Sigmoid colon (tissue), 7 donors: ENCODE measurements around the gene MARK4. TPM values are rescaled to one million over a fixed set of nuclear protein-coding genes. Genes with fewer than 3 reads are reported as not detected.

Experiments
- DNase-seq: peaks from one replicate; pipeline ENCODE4 v3.0.0-alpha.2; 2019
- H3K27ac ChIP-seq, 4 donors: fragments of 200-600 bp; sonication (generic); one replicate each; pipeline ENCODE4 v1.5.1; 2016 to 2019; ENCODE audit warnings: mild to moderate bottlenecking in 1 of 4
- H3K27me3 ChIP-seq, 3 donors: fragments of 200-600 bp; sonication (generic); one replicate each; pipeline ENCODE4 v1.5.1; 2019; ENCODE audit warnings: mild to moderate bottlenecking in 1 of 3
- H3K36me3 ChIP-seq, 4 donors: fragments of 200-600 bp; sonication (generic); one replicate each; pipeline ENCODE4 v1.5.1; 2016 to 2019
- H3K4me1 ChIP-seq, 4 donors: fragments of 200-600 bp; sonication (generic); one replicate each; pipeline ENCODE4 v1.5.1; 2017 to 2019
- H3K4me3 ChIP-seq, 4 donors: fragments of 200-600 bp; sonication (generic); one replicate each; pipeline ENCODE4 v1.5.1; 2017 to 2019; ENCODE audit warnings: mild to moderate bottlenecking in 2 of 4, moderate library complexity in 1 of 4
- H3K9me3 ChIP-seq, 4 donors: fragments of 200-600 bp in 3 of 4; sonication (generic) in 3 of 4; one replicate each; pipeline versions ENCODE4 v1.5.1 to v1.6.1; 2013 to 2019
- CTCF ChIP-seq, 4 experiments: fragments of 450-650 bp in 3 of 4; fragments of 200-600 bp in 1 of 4; IDR thresholded peaks; one replicate each; pipeline ENCODE4 v1.5.1; 2016 to 2019; ENCODE audit warnings: antibody characterized with exemption in 4 of 4, mild to moderate bottlenecking in 3 of 4, moderate library complexity in 2 of 4
- EP300 ChIP-seq, 4 donors: sonication (generic); formaldehyde crosslinking; IDR thresholded peaks; one replicate each; pipeline ENCODE4 v1.6.1; 2017; ENCODE audit warnings: antibody characterized with exemption in 4 of 4
- POLR2A ChIP-seq, 2 donors: fragments of 450-650 bp; IDR thresholded peaks; one replicate each; pipeline ENCODE4 v1.6.1; 2016; ENCODE audit warnings: antibody characterized with exemption in 2 of 2, mild to moderate bottlenecking in 2 of 2, moderate library complexity in 2 of 2
- POLR2AphosphoS5 ChIP-seq, 4 donors: sonication (generic); formaldehyde crosslinking; IDR thresholded peaks; one replicate each; pipeline ENCODE4 v1.6.1; 2017; ENCODE audit warnings: antibody characterized with exemption in 4 of 4
- WGBS, 2 donors: extraction: QIAGEN DNeasy Blood & Tissue Kit; methylation state at CpG; one replicate each; pipeline ENCODE4 v1.1.7; 2013; 5-methylcytosine and 5-hydroxymethylcytosine counted together
- intact Hi-C: fragments of 100-400 bp; cut with DNase I; formaldehyde crosslinking; loops from one replicate; pipeline ENCODE4 v1.15.1; 2023
- polyA plus RNA-seq, 3 donors: library from polyadenylated mRNA; stranded (reverse); fragments of 200-250 nt; gene quantifications; one replicate each; pipeline ENCODE4 v1.2.3, GENCODE V29; 2013
- total RNA-seq, 4 donors: library from RNA; depleted of rRNA; stranded (reverse); fragments of >200 nt; gene quantifications; one replicate each; pipeline ENCODE4 v1.1.0, GENCODE V29; 2016
- donor health status: healthy with polysubstance abuse.
- donor health status: Bipolar disorder and iron deficiency.
- donor health status: healthy.

Gene MARK4
- total RNA-seq (10 to 100 TPM; 12.7 to 39.9 (median 15.2) TPM), polyA plus RNA-seq (10 to 100 TPM in 1 of 3 donors, 1 to 10 TPM in 2; 6.2 to 12.3 (median 7.2) TPM)

GRCh38 chr19:45250832-45251451, at the start of gene MARK4:
TSS of gene MARK4 (plus strand) at chr19:45251271. CDS start at chr19:45251589, 318 bp downstream.
- intact Hi-C loops, result loop anchor here (2.0 to 10.0 kb wide), 5 partner anchors 72 to 359 kb away; partner anchors contain the start of genes BLOC1S3, PPP1R37, TOMM40 and TRAPPC6A
- TF ChIP-seq POLR2AphosphoS5 (IDR thresholded peaks at IDR 0.05) (peak in 2 of 4 donors; percentile 15 to 24), POLR2A (IDR thresholded peaks at IDR 0.05) (no peak)
- Histone ChIP-seq H3K9me3 (no peaks in the 10 kb centered on the region), H3K4me3 (peak within 1 kb of the TSS; percentile 95 to 100 (median 97)), H3K4me1 (peaks cover 0 to 46% (median 40%) of the 10 kb centered on the region in 4 donors), H3K36me3 (no peaks in the 10 kb centered on the region), H3K27me3 (no peaks in the 10 kb centered on the region), H3K27ac (peak within 1 kb of the TSS; percentile 67 to 89 (median 81))
- DNase-seq, result peak; percentile 72
- 0 to 1% methylated on average over 54 to 58 of the region's 58 CpGs for WGBS, 2 donors

- H3K27ac ChIP-seq, result no peak overlapping the region
Measured at GRCh38 chr19:45202637-45203036, 48.4 kb upstream of the MARK4 start.

GRCh38 chr19:45205810-45206209, 45.3 kb upstream of the MARK4 start:
- no peak overlapping the region for H3K27ac ChIP-seq
- no peak for DNase-seq
- TF ChIP-seq CTCF (IDR thresholded peaks at IDR 0.05) (no peak), POLR2A (IDR thresholded peaks at IDR 0.05) (no peak), POLR2AphosphoS5 (IDR thresholded peaks at IDR 0.05) (no peak), EP300 (IDR thresholded peaks at IDR 0.05) (no peak)
- WGBS, 2 donors, result 87 to 88% methylated on average over 12 of the region's 12 CpGs
- intact Hi-C loops, result no loop called here
- no peaks in the 10 kb centered on the region for H3K4me1 ChIP-seq
- H3K4me3 ChIP-seq, result no peak overlapping the region
- no peaks in the 10 kb centered on the region for H3K9me3 ChIP-seq
- no peaks in the 10 kb centered on the region for H3K36me3 ChIP-seq
- no peaks in the 10 kb centered on the region for H3K27me3 ChIP-seq

More at GRCh38 chr19:45202637-45203036, 48.4 kb upstream of the MARK4 start:
- no peak for DNase-seq
- TF ChIP-seq POLR2AphosphoS5 (IDR thresholded peaks at IDR 0.05) (no peak), CTCF (IDR thresholded peaks at IDR 0.05) (no peak), EP300 (IDR thresholded peaks at IDR 0.05) (no peak), POLR2A (IDR thresholded peaks at IDR 0.05) (no peak)
- Histone ChIP-seq H3K27me3 (no peaks in the 10 kb centered on the region), H3K9me3 (no peaks in the 10 kb centered on the region), H3K4me1 (no peaks in the 10 kb centered on the region), H3K4me3 (no peak overlapping the region), H3K36me3 (no peaks in the 10 kb centered on the region)
- intact Hi-C loops, result no loop called here
- WGBS, 2 donors, result 90 to 93% methylated on average over 6 of the region's 6 CpGs

GRCh38 chr19:45206328-45206727, 44.7 kb upstream of the MARK4 start:
- Histone ChIP-seq H3K27ac (no peak overlapping the region), H3K36me3 (no peaks in the 10 kb centered on the region), H3K4me1 (no peaks in the 10 kb centered on the region), H3K9me3 (no peaks in the 10 kb centered on the region), H3K27me3 (peaks cover 0 to 1% (median 0%) of the 10 kb centered on the region in 3 donors), H3K4me3 (no peak overlapping the region)
- no peak for DNase-seq
- intact Hi-C loops, result no loop called here
- TF ChIP-seq CTCF (IDR thresholded peaks at IDR 0.05) (no peak), EP300 (IDR thresholded peaks at IDR 0.05) (no peak), POLR2A (IDR thresholded peaks at IDR 0.05) (no peak)
- WGBS, 2 donors, result 91 to 93% methylated on average over 3 of the region's 3 CpGs

- Histone ChIP-seq H3K36me3 (no peaks in the 10 kb centered on the region), H3K9me3 (no peaks in the 10 kb centered on the region), H3K27ac (peak overlapping the region in 1 of 4 donors; percentile 18), H3K27me3 (peaks cover 12 to 55% (median 22%) of the 10 kb centered on the region in 3 donors), H3K4me3 (no peak overlapping the region), H3K4me1 (peaks cover 0 to 3% (median 0%) of the 10 kb centered on the region in 4 donors)
- TF ChIP-seq POLR2A (IDR thresholded peaks at IDR 0.05) (no peak), POLR2AphosphoS5 (IDR thresholded peaks at IDR 0.05) (no peak), EP300 (IDR thresholded peaks at IDR 0.05) (no peak), CTCF (IDR thresholded peaks at IDR 0.05) (no peak)
- 41 to 52% methylated on average over 17 of the region's 17 CpGs for WGBS, 2 donors
- peak; percentile 69 for DNase-seq
- intact Hi-C loops, result no loop called here
Measured at GRCh38 chr19:45211751-45212381, 39.2 kb upstream of the MARK4 start.
